Panc1 (cell line): Measurements from ENCODE around the gene PLPP4. TPM values are rescaled to one million over a fixed set of nuclear protein-coding genes. Genes with fewer than 3 reads are reported as not detected.

Source experiments
- ATAC-seq: fragments of 200-7000 bp; cut with Tn5 transposase; 2 replicates; pipeline ENCODE4 v1.9.1; 2020; ENCODE audit warnings: mild to moderate bottlenecking, moderate library complexity
- BruUV-seq: library from RNA; stranded (reverse); fragments of 400-500 nt; replicated peaks from 2 replicates; lab custom pipeline; 2021; lab: Mats Ljungman, UMichigan
- CTCF ChIA-PET: fragments of 300-600 bp; sonication (Branson Sonifier 250); formaldehyde crosslinking; loops from one replicate; lab custom pipeline; 2022; ENCODE audit warnings: antibody characterized with exemption; lab: Charles Lee
- POLR2A ChIA-PET: fragments of 300-600 bp; sonication (Branson Sonifier 250); formaldehyde crosslinking; loops from one replicate; lab custom pipeline; 2022; ENCODE audit warnings: antibody characterized with exemption; lab: Charles Lee
- DNase-seq: peaks from one replicate; pipeline ENCODE4 v3.0.0-alpha.2; 2010; ENCODE audit warnings: low read depth, low spot score
- H3K27ac ChIP-seq: 2 replicates; pipeline ENCODE4 v1.5.1; 2011; ENCODE audit warnings: mild to moderate bottlenecking, low read length, inconsistent platforms
- H3K27me3 ChIP-seq: fragments of 200-500 bp; sonication (Bioruptor generic); 2 replicates; pipeline ENCODE4 v1.6.0; 2014; ENCODE audit warnings: low read length, inconsistent platforms; ENCODE audit not compliant: control insufficient read depth, insufficient read depth
- H3K36me3 ChIP-seq: fragments of 200-500 bp; sonication (Bioruptor generic); 2 replicates; pipeline ENCODE4 v1.5.1; 2014; ENCODE audit warnings: inconsistent platforms, mild to moderate bottlenecking, low read length, moderate library complexity; ENCODE audit not compliant: control insufficient read depth, insufficient read depth
- H3K4me1 ChIP-seq: 2 replicates; pipeline ENCODE4 v1.5.1; 2011; ENCODE audit warnings: inconsistent platforms, mild to moderate bottlenecking, low read length, moderate library complexity; ENCODE audit not compliant: control insufficient read depth, insufficient read depth
- H3K4me3 ChIP-seq, 2 experiments: 2 replicates each; pipeline ENCODE4 v1.5.1; 2011 to 2012; ENCODE audit warnings: low read depth in 2 of 2, low read length in 2 of 2, mild to moderate bottlenecking in 2 of 2, inconsistent platforms in 1 of 2, moderate library complexity in 1 of 2
- H3K9me3 ChIP-seq: fragments of 200-500 bp; sonication (Bioruptor generic); 2 replicates; pipeline ENCODE4 v1.5.1; 2014; ENCODE audit warnings: low read depth, mild to moderate bottlenecking, inconsistent platforms, low read length, moderate library complexity; ENCODE audit not compliant: control insufficient read depth, insufficient read depth
- POLR2AphosphoS5 ChIP-seq: IDR thresholded peaks from 2 replicates; pipeline ENCODE4 v1.6.1; 2012; ENCODE audit warnings: mild to moderate bottlenecking, low read depth, low read length, moderate library complexity
- REST ChIP-seq, 2 experiments: IDR thresholded peaks; 2 replicates each; pipeline ENCODE4 v1.6.1; 2011 to 2012; ENCODE audit warnings: low read depth in 2 of 2, control low read depth in 1 of 2, low read length in 1 of 2, mild to moderate bottlenecking in 1 of 2, moderate library complexity in 1 of 2; ENCODE audit not compliant: insufficient read depth in 1 of 2
- SIN3A ChIP-seq: IDR thresholded peaks from 2 replicates; pipeline ENCODE4 v1.6.1; 2012; ENCODE audit warnings: low read depth, mild to moderate bottlenecking, low read length, moderate library complexity, borderline replicate concordance; ENCODE audit not compliant: insufficient read depth
- TCF7L2 ChIP-seq: IDR thresholded peaks from 2 replicates; pipeline ENCODE4 v1.6.1; 2011; ENCODE audit warnings: mild to moderate bottlenecking, low read depth, low read length, inconsistent platforms
- in situ Hi-C: cut with HindIII; loops from 2 replicates; pipeline ENCODE4 v1.10.0; 2016; ENCODE audit warnings: low sequenced_read_pairs, low pct_unique_long_range_greater_than_20kb
- intact Hi-C: fragments of 100-400 bp; cut with micrococcal nuclease; formaldehyde crosslinking; loops from one replicate; pipeline ENCODE4 v1.10.0; 2022; ENCODE audit not compliant: unreplicated experiment
- total RNA-seq: library from RNA; stranded (reverse); gene quantifications from one replicate; pipeline ENCODE4 v1.2.1, GENCODE V29; 2021; ENCODE audit not compliant: unreplicated experiment
- TF ChIP-seq, protein P1 (sequence below): fragments of 450-650 bp; IDR thresholded peaks from 2 replicates; pipeline ENCODE4 v1.5.1; 2017; ENCODE audit warnings: mild to moderate bottlenecking

The PLPP4 gene
- total RNA-seq, 1 experiment from 2014 or later: 0.18 TPM

DNA sequence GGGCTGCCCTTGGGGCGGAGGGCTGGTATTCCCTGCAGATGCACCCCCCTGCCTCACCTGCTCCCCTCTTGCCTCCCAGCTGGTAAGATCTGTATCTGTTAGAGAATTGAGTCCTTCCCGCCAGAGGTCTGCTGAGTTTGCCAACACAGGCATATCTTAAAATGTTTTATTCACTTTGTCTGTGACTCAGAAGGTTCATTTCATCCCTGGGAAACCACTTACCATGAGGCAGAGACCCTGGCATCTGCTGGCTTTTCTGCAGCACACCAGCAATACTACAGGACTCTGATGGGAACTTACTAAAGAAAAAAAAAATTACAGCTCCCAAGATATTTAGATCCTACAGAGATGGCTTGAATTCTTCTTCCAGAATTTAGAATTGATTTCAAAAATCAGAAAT lies 131.3 kb downstream of the PLPP4 start:
- in situ Hi-C loops (no loop called here), intact Hi-C loops (no loop called here)
- H3K36me3 ChIP-seq: no peaks in the 10 kb centered on the region
- CTCF ChIA-PET: no interaction called here
- no peak overlapping the region for H3K4me3 ChIP-seq
- no TSS peak for BruUV-seq
- no peaks in the 10 kb centered on the region for H3K4me1 ChIP-seq
- TF ChIP-seq TCF7L2 (no peak), REST (IDR thresholded peaks at IDR 0.05; ENCODE audit: insufficient read depth in 1 of 2, low read depth in 2 of 2, low read length in 1 of 2) (no peak), SIN3A (no peak), POLR2AphosphoS5 (no peak)
- TF ChIP-seq, protein P1, sequence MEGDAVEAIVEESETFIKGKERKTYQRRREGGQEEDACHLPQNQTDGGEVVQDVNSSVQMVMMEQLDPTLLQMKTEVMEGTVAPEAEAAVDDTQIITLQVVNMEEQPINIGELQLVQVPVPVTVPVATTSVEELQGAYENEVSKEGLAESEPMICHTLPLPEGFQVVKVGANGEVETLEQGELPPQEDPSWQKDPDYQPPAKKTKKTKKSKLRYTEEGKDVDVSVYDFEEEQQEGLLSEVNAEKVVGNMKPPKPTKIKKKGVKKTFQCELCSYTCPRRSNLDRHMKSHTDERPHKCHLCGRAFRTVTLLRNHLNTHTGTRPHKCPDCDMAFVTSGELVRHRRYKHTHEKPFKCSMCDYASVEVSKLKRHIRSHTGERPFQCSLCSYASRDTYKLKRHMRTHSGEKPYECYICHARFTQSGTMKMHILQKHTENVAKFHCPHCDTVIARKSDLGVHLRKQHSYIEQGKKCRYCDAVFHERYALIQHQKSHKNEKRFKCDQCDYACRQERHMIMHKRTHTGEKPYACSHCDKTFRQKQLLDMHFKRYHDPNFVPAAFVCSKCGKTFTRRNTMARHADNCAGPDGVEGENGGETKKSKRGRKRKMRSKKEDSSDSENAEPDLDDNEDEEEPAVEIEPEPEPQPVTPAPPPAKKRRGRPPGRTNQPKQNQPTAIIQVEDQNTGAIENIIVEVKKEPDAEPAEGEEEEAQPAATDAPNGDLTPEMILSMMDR: no peak
- no peak for DNase-seq
- H3K9me3 ChIP-seq: no peaks in the 10 kb centered on the region
- POLR2A ChIA-PET: no interaction called here
- H3K27ac ChIP-seq: no peak overlapping the region
- ATAC-seq: no peak
- 0 out of 2 replicates have a peak, but pooled peaks cover 5% of the 10 kb centered on the region for H3K27me3 ChIP-seq

- DNase-seq (no peak), ATAC-seq (no peak)
- no peak overlapping the region for H3K4me3 ChIP-seq
- H3K27me3 ChIP-seq: 0 out of 2 replicates have a peak, but pooled peaks cover 2% of the 10 kb centered on the region
- intact Hi-C loops (no loop called here), in situ Hi-C loops (no loop called here)
- POLR2A ChIA-PET: no interaction called here
- H3K4me1 ChIP-seq: no peaks in the 10 kb centered on the region
- no peaks in the 10 kb centered on the region for H3K9me3 ChIP-seq
- no TSS peak for BruUV-seq
- no peaks in the 10 kb centered on the region for H3K36me3 ChIP-seq
- no peak overlapping the region for H3K27ac ChIP-seq
- CTCF ChIA-PET: no interaction called here
- TF ChIP-seq, protein P1: no peak
- no peak for TF ChIP-seq SIN3A
- TF ChIP-seq REST (IDR thresholded peaks at IDR 0.05; ENCODE audit: insufficient read depth in 1 of 2, low read depth in 2 of 2, low read length in 1 of 2): no peak
- TF ChIP-seq TCF7L2: no peak
- no peak for TF ChIP-seq POLR2AphosphoS5
Measured at GRCh38 chr10:120593693-120594092, 136.7 kb downstream of the PLPP4 start.
